Measurements from ENCODE around the gene TYRP1.

The TYRP1 gene

DNA sequence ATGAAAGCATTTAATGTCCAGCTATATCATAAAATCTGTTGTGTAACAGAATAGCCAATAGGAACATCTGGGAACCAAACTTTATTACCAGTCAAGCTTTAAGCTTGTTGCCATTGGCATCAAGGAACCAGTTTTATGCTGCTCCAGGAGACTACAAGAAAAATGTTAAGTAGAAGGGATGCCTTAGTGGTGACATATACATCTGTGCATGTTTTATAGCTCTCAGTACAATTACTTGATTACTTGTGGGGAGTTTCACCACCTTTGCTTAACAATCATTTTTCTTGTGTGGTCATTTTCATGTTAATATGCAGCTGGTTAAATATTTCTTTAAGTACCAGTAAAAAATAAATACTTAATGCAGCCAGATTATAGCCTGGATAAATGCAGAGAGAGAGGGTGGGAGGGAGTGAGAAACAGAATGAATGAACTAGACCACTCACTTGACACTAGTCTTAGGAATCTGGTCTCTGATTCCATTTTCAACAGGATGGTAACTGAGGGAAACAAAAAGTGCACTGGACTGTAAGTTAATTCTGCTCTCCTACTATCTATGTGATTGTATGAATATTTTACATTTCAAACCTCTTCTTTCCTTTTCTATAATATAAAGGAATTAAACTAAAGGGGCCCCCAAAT lies 45.9 kb downstream of the TYRP1 start:
- Histone ChIP-seq H3K4me3 (ENCODE audit: low read length) (no peak overlapping the region), H4K20me1 (ENCODE audit: control insufficient read depth, insufficient read depth, low read depth, low read length) (no peaks in the 10 kb centered on the region), H3K9me3 (ENCODE audit: control insufficient read depth, insufficient read depth, low read length) (no peaks in the 10 kb centered on the region), H3K4me2 (ENCODE audit: low read length) (no peak overlapping the region), H3K27ac (ENCODE audit: low read depth, low read length) (no peak overlapping the region), H3K79me2 (ENCODE audit: control insufficient read depth, low read length) (no peaks in the 10 kb centered on the region), H3F3A (ENCODE audit: control insufficient read depth, insufficient read depth) (no peaks in the 10 kb centered on the region), H3K36me3 (ENCODE audit: control insufficient read depth, low read length) (no peaks in the 10 kb centered on the region), H3K4me1 (ENCODE audit: control insufficient read depth, low read length) (no peaks in the 10 kb centered on the region), H3K9me2 (replicated peaks; ENCODE audit: control insufficient read depth, low read length) (no peaks in the 10 kb centered on the region), H3K27me3 (ENCODE audit: control insufficient read depth, low read length) (no peaks in the 10 kb centered on the region)
- no peak for TF ChIP-seq CTCF (IDR thresholded peaks at IDR 0.05; ENCODE audit: low read depth, low read length, poor library complexity, severe bottlenecking)
- no peak for TF ChIP-seq EZH2phosphoT487 (IDR thresholded peaks at IDR 0.05; ENCODE audit: borderline replicate concordance, low read length)

DNA sequence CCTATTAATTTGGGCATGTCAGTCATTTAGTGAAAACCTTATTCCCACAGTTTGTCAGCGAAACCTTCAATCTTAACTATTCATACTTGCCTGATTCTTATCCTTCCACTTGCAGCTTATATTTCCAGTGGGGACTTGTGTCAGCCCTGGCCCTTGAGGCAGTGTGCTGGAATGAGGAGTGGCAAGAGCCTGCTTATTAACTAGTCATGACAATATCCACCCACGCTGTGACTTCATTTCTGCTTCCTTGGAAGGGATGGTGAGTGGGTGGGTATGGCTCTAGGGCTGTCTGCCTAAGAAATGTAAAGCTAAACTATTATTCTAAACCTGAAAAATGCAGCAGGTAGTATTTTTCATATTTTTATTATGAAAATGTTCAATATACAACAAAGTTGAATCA lies 47.7 kb downstream of the TYRP1 start:
- Histone ChIP-seq H3K4me1 (ENCODE audit: control insufficient read depth, low read length) (no peaks in the 10 kb centered on the region), H3K27me3 (ENCODE audit: control insufficient read depth, low read length) (no peaks in the 10 kb centered on the region), H3K27ac (ENCODE audit: low read depth, low read length) (no peak overlapping the region), H3F3A (ENCODE audit: control insufficient read depth, insufficient read depth) (no peaks in the 10 kb centered on the region), H3K9me3 (ENCODE audit: control insufficient read depth, insufficient read depth, low read length) (no peaks in the 10 kb centered on the region), H3K9me2 (replicated peaks; ENCODE audit: control insufficient read depth, low read length) (no peaks in the 10 kb centered on the region), H4K20me1 (ENCODE audit: control insufficient read depth, insufficient read depth, low read depth, low read length) (no peaks in the 10 kb centered on the region), H3K79me2 (ENCODE audit: control insufficient read depth, low read length) (no peaks in the 10 kb centered on the region), H3K4me3 (ENCODE audit: low read length) (no peak overlapping the region), H3K36me3 (ENCODE audit: control insufficient read depth, low read length) (no peaks in the 10 kb centered on the region), H3K4me2 (ENCODE audit: low read length) (no peak overlapping the region)
- no peak for TF ChIP-seq CTCF (IDR thresholded peaks at IDR 0.05; ENCODE audit: low read depth, low read length, poor library complexity, severe bottlenecking)
- no peak for TF ChIP-seq EZH2phosphoT487 (IDR thresholded peaks at IDR 0.05; ENCODE audit: borderline replicate concordance, low read length)

- Histone ChIP-seq H3K9me3 (ENCODE audit: control insufficient read depth, insufficient read depth, low read length) (no peaks in the 10 kb centered on the region), H4K20me1 (ENCODE audit: control insufficient read depth, insufficient read depth, low read depth, low read length) (no peaks in the 10 kb centered on the region), H3K4me3 (ENCODE audit: low read length) (no peak overlapping the region), H3K27me3 (ENCODE audit: control insufficient read depth, low read length) (no peaks in the 10 kb centered on the region), H3F3A (ENCODE audit: control insufficient read depth, insufficient read depth) (no peaks in the 10 kb centered on the region), H3K79me2 (ENCODE audit: control insufficient read depth, low read length) (no peaks in the 10 kb centered on the region), H3K36me3 (ENCODE audit: control insufficient read depth, low read length) (no peaks in the 10 kb centered on the region), H3K4me2 (ENCODE audit: low read length) (no peak overlapping the region), H3K9me2 (replicated peaks; ENCODE audit: control insufficient read depth, low read length) (no peaks in the 10 kb centered on the region), H3K4me1 (ENCODE audit: control insufficient read depth, low read length) (no peaks in the 10 kb centered on the region), H3K27ac (ENCODE audit: low read depth, low read length) (no peak overlapping the region)
- TF ChIP-seq CTCF (IDR thresholded peaks at IDR 0.05; ENCODE audit: low read depth, low read length, poor library complexity, severe bottlenecking): no peak
- TF ChIP-seq EZH2phosphoT487 (IDR thresholded peaks at IDR 0.05; ENCODE audit: borderline replicate concordance, low read length): no peak
Measured at GRCh38 chr9:12748016-12748415, 54.8 kb downstream of the TYRP1 start.
